Activated CD8-positive, alpha-beta T cell treated with anti-CD3 and anti-CD28 coated beads for 36 hours (primary cell): ENCODE measurements around the gene B3GAT1. TPM values are rescaled to one million over a fixed set of nuclear protein-coding genes. Genes with fewer than 3 reads are reported as not detected.

Experiments
- ATAC-seq: fragments of 200-7000 bp; cut with Tn5 transposase; one replicate; pipeline ENCODE4 v1.10.0; 2021; ENCODE audit warnings: mild to moderate bottlenecking, moderate library complexity
- CTCF ChIA-PET: fragments of 350-600 bp; sonication (Branson Sonifier 250); formaldehyde crosslinking; loops from one replicate; lab custom pipeline; 2021; ENCODE audit warnings: antibody characterized with exemption; lab: Charles Lee
- POLR2A ChIA-PET: fragments of 350-600 bp; sonication (Branson Sonifier 250); formaldehyde crosslinking; loops from one replicate; lab custom pipeline; 2021; ENCODE audit warnings: antibody characterized with exemption; lab: Charles Lee
- DNase-seq: peaks from one replicate; pipeline ENCODE4 v3.0.0-alpha.2; 2020
- H3K27ac Mint-ChIP-seq: one replicate; pipeline ENCODE4 v1.8.0; 2021; ENCODE audit warnings: mild to moderate bottlenecking, mixed read lengths
- H3K27me3 Mint-ChIP-seq: one replicate; pipeline ENCODE4 v1.8.0; 2021; ENCODE audit warnings: mixed read lengths
- H3K36me3 Mint-ChIP-seq: one replicate; pipeline ENCODE4 v1.8.0; 2021; ENCODE audit warnings: low read depth, mixed read lengths
- H3K4me1 Mint-ChIP-seq: one replicate; pipeline ENCODE4 v1.8.0; 2021; ENCODE audit warnings: low read depth, mixed read lengths
- H3K4me3 Mint-ChIP-seq: one replicate; pipeline ENCODE4 v1.8.0; 2021; ENCODE audit warnings: mild to moderate bottlenecking, moderate library complexity, mixed read lengths
- H3K9me3 Mint-ChIP-seq: one replicate; pipeline ENCODE4 v1.8.0; 2021; ENCODE audit warnings: mixed read lengths
- CTCF ChIP-seq: fragments of 200-600 bp; IDR thresholded peaks from one replicate; pipeline ENCODE4 v1.8.0; 2022; ENCODE audit warnings: antibody characterized with exemption, mild to moderate bottlenecking
- intact Hi-C: fragments of 100-400 bp; cut with micrococcal nuclease; formaldehyde crosslinking; loops from one replicate; pipeline ENCODE4 v1.10.0; 2022
- total RNA-seq, 2 experiments: library from RNA; stranded (reverse); gene quantifications; one replicate each; pipeline ENCODE4 v1.2.3, GENCODE V29; 2021

The B3GAT1 gene
- total RNA-seq, 2 experiments from 2014 or later = 0.07 TPM; not detected in 1

- Mint-ChIP-seq H3K27ac (no peak overlapping the region), H3K9me3 (no peaks in the 10 kb centered on the region), H3K4me3 (no peak overlapping the region), H3K36me3 (no peaks in the 10 kb centered on the region), H3K4me1 (no peaks in the 10 kb centered on the region), H3K27me3 (peaks cover 6% of the 10 kb centered on the region)
- DNase-seq (no peak), ATAC-seq (no peak)
- no peak for TF ChIP-seq CTCF
- CTCF ChIA-PET = interaction anchor here (0.6 kb wide), 1 partner anchor 303 kb away, joined by 3 read pairs; no protein-coding TSS in a partner anchor
- POLR2A ChIA-PET = no interaction called here
- intact Hi-C loops = no loop called here
Measured at GRCh38 chr11:134436781-134437180, 24.7 kb upstream of the B3GAT1 start.

GRCh38 chr11:134433806-134434205 lies 21.8 kb upstream of the B3GAT1 start:
- no peaks in the 10 kb centered on the region for H3K4me1 Mint-ChIP-seq
- peaks cover 11% of the 10 kb centered on the region for H3K27me3 Mint-ChIP-seq
- no peak for TF ChIP-seq CTCF
- H3K27ac Mint-ChIP-seq = no peak overlapping the region
- CTCF ChIA-PET = no interaction called here
- no peak for DNase-seq
- no peaks in the 10 kb centered on the region for H3K36me3 Mint-ChIP-seq
- H3K4me3 Mint-ChIP-seq = no peak overlapping the region
- intact Hi-C loops = no loop called here
- ATAC-seq = no peak
- POLR2A ChIA-PET = no interaction called here
- H3K9me3 Mint-ChIP-seq = no peaks in the 10 kb centered on the region

- ChIA-PET POLR2A (no interaction called here), CTCF (no interaction called here)
- Mint-ChIP-seq H3K27ac (no peak overlapping the region), H3K36me3 (no peaks in the 10 kb centered on the region), H3K9me3 (no peaks in the 10 kb centered on the region), H3K27me3 (peaks cover 11% of the 10 kb centered on the region), H3K4me3 (no peak overlapping the region), H3K4me1 (no peaks in the 10 kb centered on the region)
- intact Hi-C loops = no loop called here
- DNase-seq = no peak
- no peak for ATAC-seq
- no peak for TF ChIP-seq CTCF
Measured at GRCh38 chr11:134433251-134433650, 21.2 kb upstream of the B3GAT1 start.

GRCh38 chr11:134432776-134433175 lies 20.7 kb upstream of the B3GAT1 start:
- no peaks in the 10 kb centered on the region for H3K9me3 Mint-ChIP-seq
- H3K4me3 Mint-ChIP-seq = no peak overlapping the region
- CTCF ChIA-PET = no interaction called here
- no peak for DNase-seq
- H3K27me3 Mint-ChIP-seq = peaks cover 11% of the 10 kb centered on the region
- ATAC-seq = no peak
- intact Hi-C loops = no loop called here
- H3K36me3 Mint-ChIP-seq = no peaks in the 10 kb centered on the region
- no peak for TF ChIP-seq CTCF
- H3K4me1 Mint-ChIP-seq = no peaks in the 10 kb centered on the region
- POLR2A ChIA-PET = no interaction called here
- H3K27ac Mint-ChIP-seq = no peak overlapping the region

- intact Hi-C loops = no loop called here
- no peak for DNase-seq
- Mint-ChIP-seq H3K36me3 (no peaks in the 10 kb centered on the region), H3K4me3 (no peak overlapping the region), H3K4me1 (no peaks in the 10 kb centered on the region), H3K9me3 (no peaks in the 10 kb centered on the region), H3K27ac (no peak overlapping the region), H3K27me3 (peaks cover 11% of the 10 kb centered on the region)
- POLR2A ChIA-PET = no interaction called here
- ATAC-seq = no peak
- no peak for TF ChIP-seq CTCF
- CTCF ChIA-PET = no interaction called here
Measured at GRCh38 chr11:134429106-134429505, 17.1 kb upstream of the B3GAT1 start.
